Stimulated activated naive CD8-positive, alpha-beta T cell treated with anti-CD3 and anti-CD28 coated beads, Interleukin-15, Interleukin-2, amounts not matched to agents 100 ng/mL and 50 ng/mL, for 24 hours (primary cell): ENCODE measurements around the gene TAF11L12.
"Not testable (repeated sequence)": the region's sequence is repeated elsewhere in the genome, so short reads cannot be mapped to it uniquely, and the experiment has no call there.

Source experiments
- H3K27ac Mint-ChIP-seq: one replicate; pipeline ENCODE4 v1.8.0; 2021; ENCODE audit warnings: mild to moderate bottlenecking, mixed read lengths
- H3K27me3 Mint-ChIP-seq: one replicate; pipeline ENCODE4 v1.8.0; 2021; ENCODE audit warnings: mixed read lengths
- H3K36me3 Mint-ChIP-seq: one replicate; pipeline ENCODE4 v1.8.0; 2021; ENCODE audit warnings: low read depth, mixed read lengths
- H3K4me1 Mint-ChIP-seq: one replicate; pipeline ENCODE4 v1.8.0; 2021; ENCODE audit warnings: low read depth, mixed read lengths
- H3K4me3 Mint-ChIP-seq: one replicate; pipeline ENCODE4 v1.8.0; 2021; ENCODE audit warnings: mild to moderate bottlenecking, mixed read lengths
- H3K9me3 Mint-ChIP-seq: one replicate; pipeline ENCODE4 v1.8.0; 2021; ENCODE audit warnings: mixed read lengths

Gene TAF11L12

GRCh38 chr5:17655201-17655759 is 45.1 kb downstream of the TAF11L12 start:
- peaks cover 15% of the 10 kb centered on the region for H3K9me3 Mint-ChIP-seq
- H3K4me1 Mint-ChIP-seq, H3K4me3 Mint-ChIP-seq: not testable (repeated sequence)

GRCh38 chr5:17655921-17656320 is 45.7 kb downstream of the TAF11L12 start:
- Mint-ChIP-seq H3K27ac (no peak overlapping the region), H3K36me3 (no peaks in the 10 kb centered on the region), H3K9me3 (peaks cover 15% of the 10 kb centered on the region), H3K4me3 (no peak overlapping the region), H3K4me1 (no peaks in the 10 kb centered on the region), H3K27me3 (no peaks in the 10 kb centered on the region)

More at GRCh38 chr5:17655201-17655759, 45.1 kb downstream of the TAF11L12 start:
- not testable (repeated sequence) for H3K27ac Mint-ChIP-seq, H3K27me3 Mint-ChIP-seq, H3K36me3 Mint-ChIP-seq
